SH-SY5Y (cell line): ENCODE measurements around the gene MYO7B.

Source experiments
- GATA2 ChIP-seq: IDR thresholded peaks from 2 replicates; pipeline ENCODE4 v1.6.1; 2011; ENCODE audit warnings: mild to moderate bottlenecking, low read depth, low read length
- GATA3 ChIP-seq: IDR thresholded peaks from 2 replicates; pipeline ENCODE4 v1.6.1; 2011; ENCODE audit warnings: low read depth, mild to moderate bottlenecking, low read length, moderate library complexity

GRCh38 chr2:127510073-127510472 is 25.4 kb upstream of the MYO7B start:
- TF ChIP-seq GATA2 = no peak
- no peak for TF ChIP-seq GATA3
